Fibroblast of the aortic adventitia (primary cell): Measurements from ENCODE around the gene ACOXL. TPM values are rescaled to one million over a fixed set of nuclear protein-coding genes. Genes with fewer than 3 reads are reported as not detected.

Experiments
- DNase-seq: peaks from one replicate; pipeline ENCODE4 v3.0.0-alpha.2; 2010; ENCODE audit warnings: low read depth
- H3K4me3 ChIP-seq: 2 replicates; pipeline ENCODE4 v1.5.1; 2011; ENCODE audit warnings: low read depth, mild to moderate bottlenecking, control low read depth, low read length, moderate library complexity
- total RNA-seq: library from RNA; depleted of rRNA; stranded (reverse); fragments of >200 nt; gene quantifications from 2 replicates; pipeline ENCODE4 v1.2.3, GENCODE V29; 2012; ENCODE audit warnings: low replicate concordance
- TF ChIP-seq, protein P1 (sequence below): IDR thresholded peaks from 2 replicates; pipeline ENCODE4 v1.5.1; 2011; ENCODE audit warnings: mild to moderate bottlenecking, low read length, control low read depth, inconsistent platforms; ENCODE audit not compliant: insufficient read depth

ACOXL gene
- total RNA-seq, 1 donor: not detected

DNA sequence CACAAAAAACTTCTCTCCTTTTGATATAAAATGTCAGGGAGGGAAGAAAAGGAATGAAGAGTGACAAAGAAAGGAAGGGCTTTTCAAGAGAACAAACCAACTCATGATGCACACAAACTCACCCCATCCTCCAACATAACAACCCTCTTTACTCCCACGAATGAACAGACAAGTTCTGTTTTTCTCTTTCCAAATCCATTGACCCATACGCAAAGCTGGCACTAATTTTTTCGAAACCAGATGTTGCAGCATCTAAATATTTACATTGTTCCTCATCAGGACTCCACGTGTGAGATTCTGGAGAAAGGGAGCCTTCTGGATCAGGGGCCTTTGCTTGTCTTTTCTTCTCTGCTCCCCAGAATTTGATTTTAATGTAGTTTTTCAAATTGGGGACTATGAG, 245.0 kb downstream of the ACOXL start:
- TF ChIP-seq, protein P1, sequence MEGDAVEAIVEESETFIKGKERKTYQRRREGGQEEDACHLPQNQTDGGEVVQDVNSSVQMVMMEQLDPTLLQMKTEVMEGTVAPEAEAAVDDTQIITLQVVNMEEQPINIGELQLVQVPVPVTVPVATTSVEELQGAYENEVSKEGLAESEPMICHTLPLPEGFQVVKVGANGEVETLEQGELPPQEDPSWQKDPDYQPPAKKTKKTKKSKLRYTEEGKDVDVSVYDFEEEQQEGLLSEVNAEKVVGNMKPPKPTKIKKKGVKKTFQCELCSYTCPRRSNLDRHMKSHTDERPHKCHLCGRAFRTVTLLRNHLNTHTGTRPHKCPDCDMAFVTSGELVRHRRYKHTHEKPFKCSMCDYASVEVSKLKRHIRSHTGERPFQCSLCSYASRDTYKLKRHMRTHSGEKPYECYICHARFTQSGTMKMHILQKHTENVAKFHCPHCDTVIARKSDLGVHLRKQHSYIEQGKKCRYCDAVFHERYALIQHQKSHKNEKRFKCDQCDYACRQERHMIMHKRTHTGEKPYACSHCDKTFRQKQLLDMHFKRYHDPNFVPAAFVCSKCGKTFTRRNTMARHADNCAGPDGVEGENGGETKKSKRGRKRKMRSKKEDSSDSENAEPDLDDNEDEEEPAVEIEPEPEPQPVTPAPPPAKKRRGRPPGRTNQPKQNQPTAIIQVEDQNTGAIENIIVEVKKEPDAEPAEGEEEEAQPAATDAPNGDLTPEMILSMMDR: no peak
- no peak for DNase-seq
- H3K4me3 ChIP-seq: no peak overlapping the region

- H3K4me3 ChIP-seq: no peak overlapping the region
- TF ChIP-seq, protein P1: no peak
- no peak for DNase-seq
These were observed 245.8 kb downstream of the ACOXL start for GRCh38 chr2:110978148-110978547.

GRCh38 chr2:110978756-110979470, 246.5 kb downstream of the ACOXL start:
- no peak for DNase-seq
- TF ChIP-seq, protein P1: no peak
- H3K4me3 ChIP-seq: no peak overlapping the region

DNA sequence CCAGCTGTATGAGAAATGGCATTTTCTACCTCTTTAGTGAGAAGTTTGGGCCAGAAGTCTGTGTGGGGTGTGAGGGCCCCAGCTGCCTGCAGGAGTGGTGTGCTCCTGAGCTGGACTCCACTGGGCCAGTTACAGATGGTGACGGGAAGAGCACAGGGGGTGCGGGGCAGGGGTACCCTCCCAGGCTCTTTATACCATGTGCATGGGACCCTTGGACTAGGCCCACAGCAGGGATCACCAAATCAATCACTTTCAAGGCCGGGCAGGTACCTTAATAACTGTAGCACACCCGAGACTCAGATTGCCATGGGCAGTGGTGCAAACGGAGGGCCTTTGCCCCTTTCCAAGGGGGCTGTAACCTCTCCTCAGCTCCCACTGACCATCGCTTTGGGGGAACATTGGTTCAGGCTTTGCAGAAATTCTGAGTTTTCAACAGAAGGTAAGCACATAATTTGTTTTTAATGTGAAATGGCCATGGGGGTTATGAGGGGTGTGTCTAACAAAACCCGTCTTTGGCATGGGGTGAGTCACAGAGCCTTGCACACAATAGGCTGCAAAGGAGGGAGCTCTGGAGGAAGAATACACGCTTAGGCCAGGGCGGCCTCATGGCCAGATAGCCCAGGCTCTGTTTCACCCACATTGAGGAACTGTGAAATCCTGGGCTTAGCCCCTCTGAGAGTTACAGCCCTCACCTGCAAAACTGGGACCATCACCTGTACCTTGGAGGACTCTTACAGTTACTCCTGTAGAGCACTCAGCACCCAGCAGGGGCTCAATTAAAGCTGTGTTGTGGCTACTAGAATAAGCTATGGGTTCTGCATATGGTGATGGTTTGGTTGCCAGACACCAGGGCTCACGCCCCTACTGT, 247.3 kb downstream of the ACOXL start:
- H3K4me3 ChIP-seq: no peak overlapping the region
- DNase-seq: no peak
- TF ChIP-seq, protein P1: no peak

DNA sequence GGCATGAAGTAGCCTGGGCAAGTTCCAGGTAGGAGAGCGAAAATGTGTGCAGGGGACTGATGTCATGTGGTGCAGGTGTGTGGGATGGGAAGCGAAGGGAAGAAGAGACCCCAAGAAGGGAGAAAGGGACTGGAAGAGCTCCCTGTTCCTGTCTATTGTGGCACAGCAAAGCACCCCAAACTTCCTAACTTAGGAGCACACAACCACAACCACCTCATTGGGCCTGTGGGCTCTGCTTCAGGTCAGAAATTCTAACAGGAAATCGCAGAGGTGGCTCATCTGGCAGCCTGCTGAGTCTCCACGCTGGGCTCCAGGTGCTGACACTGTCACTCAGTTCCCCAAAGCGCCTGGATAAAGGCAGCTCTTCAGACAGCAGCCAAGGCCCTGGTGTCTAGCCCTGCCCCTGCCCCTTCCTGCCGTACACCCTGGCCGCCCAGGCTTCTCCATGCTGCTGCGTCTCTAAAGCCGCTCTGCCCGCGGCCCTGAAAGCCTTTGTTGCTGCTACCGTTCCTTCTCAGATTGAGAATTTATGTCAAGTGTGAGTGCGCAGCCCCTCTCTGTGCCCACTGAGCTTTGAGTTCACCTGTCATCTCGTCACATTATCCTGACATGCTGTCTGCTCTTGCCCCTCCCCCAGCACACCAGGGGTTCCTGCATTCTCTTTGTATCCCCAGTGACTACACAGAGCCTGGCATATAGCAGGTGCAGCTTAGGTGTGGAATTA, 248.1 kb downstream of the ACOXL start:
- H3K4me3 ChIP-seq: no peak overlapping the region
- DNase-seq: no peak
- TF ChIP-seq, protein P1: no peak

DNA sequence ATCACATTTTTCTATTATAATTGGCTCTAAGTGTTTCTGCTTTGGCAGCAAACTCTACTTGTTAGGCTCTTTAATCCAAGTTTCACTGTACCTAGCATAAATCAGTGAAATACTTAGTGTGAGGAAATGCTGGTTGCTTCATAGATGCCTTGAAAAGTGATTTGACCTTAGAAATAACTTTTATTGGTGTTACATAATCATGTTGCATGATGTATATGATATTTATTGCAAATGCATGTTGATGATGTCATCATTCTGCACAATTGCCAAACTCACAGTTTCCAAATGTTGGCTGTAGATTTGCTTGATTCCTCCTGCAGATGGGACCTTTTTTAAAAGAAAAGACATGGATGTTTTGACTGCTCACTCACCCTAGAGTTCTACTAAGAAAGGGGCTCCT, 250.8 kb downstream of the ACOXL start:
- DNase-seq: no peak
- TF ChIP-seq, protein P1: no peak
- no peak overlapping the region for H3K4me3 ChIP-seq
